H9 (cell line): ENCODE measurements around the gene SLC34A3. TPM values are rescaled to one million over a fixed set of nuclear protein-coding genes. Genes with fewer than 3 reads are reported as not detected.
A peak's percentile ranks its signal among the peaks of the same experiment; 100 is the strongest.

Source experiments
- DNase-seq: peaks from one replicate; pipeline ENCODE4 v3.0.0-alpha.2; 2017
- H2AFZ ChIP-seq: one replicate; pipeline ENCODE4 v1.6.1; 2013; ENCODE audit warnings: mild to moderate bottlenecking, low read length, control low read depth, moderate library complexity
- H2AK5ac ChIP-seq: 2 replicates; pipeline ENCODE4 v1.6.1; 2013; ENCODE audit warnings: low read length, control low read depth, mixed read lengths; ENCODE audit not compliant: insufficient read length
- H2BK120ac ChIP-seq: one replicate; pipeline ENCODE4 v1.6.1; 2013; ENCODE audit warnings: low read depth, mild to moderate bottlenecking, low read length, control low read depth, inconsistent platforms; ENCODE audit not compliant: poor library complexity, severe bottlenecking
- H2BK12ac ChIP-seq: 2 replicates; pipeline ENCODE4 v1.6.1; 2013; ENCODE audit warnings: low read length, control low read depth, mixed read lengths, low read depth; ENCODE audit not compliant: insufficient read length
- H2BK15ac ChIP-seq: 2 replicates; pipeline ENCODE4 v1.6.1; 2013; ENCODE audit warnings: low read depth, low read length, control low read depth
- H2BK20ac ChIP-seq: one replicate; pipeline ENCODE4 v1.6.1; 2013; ENCODE audit warnings: low read depth, mild to moderate bottlenecking, low read length, control low read depth, inconsistent platforms; ENCODE audit not compliant: poor library complexity, severe bottlenecking
- H2BK5ac ChIP-seq: 2 replicates; pipeline ENCODE4 v1.6.1; 2013; ENCODE audit warnings: low read length, control low read depth, mixed read lengths; ENCODE audit not compliant: insufficient read length
- H3K14ac ChIP-seq: 2 replicates; pipeline ENCODE4 v1.6.1; 2013; ENCODE audit warnings: low read length, control low read depth; ENCODE audit not compliant: insufficient read depth
- H3K18ac ChIP-seq: 2 replicates; pipeline ENCODE4 v1.6.1; 2013; ENCODE audit warnings: low read depth, mild to moderate bottlenecking, mixed read lengths, low read length, control low read depth; ENCODE audit not compliant: insufficient read length
- H3K23ac ChIP-seq: 2 replicates; pipeline ENCODE4 v1.6.1; 2013; ENCODE audit warnings: low read length, control low read depth, mixed read lengths, low read depth; ENCODE audit not compliant: insufficient read length
- H3K23me2 ChIP-seq: 2 replicates; pipeline ENCODE4 v1.6.1; 2013; ENCODE audit warnings: low read depth, mild to moderate bottlenecking, mixed read lengths, low read length, control low read depth; ENCODE audit not compliant: insufficient read length, poor library complexity, severe bottlenecking
- H3K27ac ChIP-seq: 2 replicates; pipeline ENCODE4 v1.5.1; 2013; ENCODE audit warnings: low read length, control low read depth, mixed read lengths, low read depth; ENCODE audit not compliant: insufficient read length
- H3K27me3 ChIP-seq: 2 replicates; pipeline ENCODE4 v1.6.1; 2013; ENCODE audit warnings: low read length, control low read depth, inconsistent platforms; ENCODE audit not compliant: insufficient read depth
- H3K4ac ChIP-seq: 2 replicates; pipeline ENCODE4 v1.6.1; 2013; ENCODE audit warnings: low read depth, mild to moderate bottlenecking, control low read depth, inconsistent platforms, low read length, moderate library complexity
- H3K4me1 ChIP-seq: 2 replicates; pipeline ENCODE4 v1.6.1; 2013; ENCODE audit warnings: low read length, control low read depth, inconsistent platforms; ENCODE audit not compliant: insufficient read depth
- H3K4me2 ChIP-seq: 2 replicates; pipeline ENCODE4 v1.6.1; 2013; ENCODE audit warnings: low read length, control low read depth, mixed read lengths; ENCODE audit not compliant: insufficient read length, insufficient read depth
- H3K56ac ChIP-seq: 2 replicates; pipeline ENCODE4 v1.6.1; 2013; ENCODE audit warnings: low read depth, mild to moderate bottlenecking, mixed read lengths, low read length, control low read depth; ENCODE audit not compliant: insufficient read length
- H3K79me1 ChIP-seq: 2 replicates; pipeline ENCODE4 v1.6.1; 2013; ENCODE audit warnings: low read depth, mild to moderate bottlenecking, moderate library complexity, low read length, control low read depth, inconsistent platforms; ENCODE audit not compliant: insufficient read depth, poor library complexity, severe bottlenecking
- H3K79me2 ChIP-seq: 2 replicates; pipeline ENCODE4 v1.6.1; 2013; ENCODE audit warnings: low read length, control low read depth, inconsistent platforms; ENCODE audit not compliant: insufficient read depth
- H3K9ac ChIP-seq: 2 replicates; pipeline ENCODE4 v1.6.1; 2013; ENCODE audit warnings: low read length, control low read depth, mixed read lengths; ENCODE audit not compliant: insufficient read length; ENCODE audit errors: extremely low read depth
- H3K9me3 ChIP-seq: one replicate; pipeline ENCODE4 v1.6.1; 2013; ENCODE audit warnings: low read depth, low read length, inconsistent platforms; ENCODE audit not compliant: control insufficient read depth
- H3T11ph ChIP-seq: one replicate; pipeline ENCODE4 v1.6.1; 2013; ENCODE audit warnings: mild to moderate bottlenecking, low read length, control low read depth, inconsistent platforms
- H4K20me1 ChIP-seq: one replicate; pipeline ENCODE4 v1.6.1; 2013; ENCODE audit not compliant: control insufficient read depth, insufficient read length, insufficient read depth
- H4K5ac ChIP-seq: 2 replicates; pipeline ENCODE4 v1.6.1; 2013; ENCODE audit warnings: low read depth, mild to moderate bottlenecking, mixed read lengths, low read length, control low read depth; ENCODE audit not compliant: insufficient read length
- H4K8ac ChIP-seq: replicated peaks from 2 replicates; pipeline ENCODE4 v1.6.1; 2013; ENCODE audit warnings: low read length, control low read depth, mixed read lengths, low read depth; ENCODE audit not compliant: insufficient read length
- H4K91ac ChIP-seq: 2 replicates; pipeline ENCODE4 v1.6.1; 2013; ENCODE audit warnings: low read depth, mild to moderate bottlenecking, moderate library complexity, mixed read lengths, low read length, control low read depth; ENCODE audit not compliant: insufficient read length
- H3K27ac Mint-ChIP-seq, 3 experiments: 2 replicates in 2 of 3; 3 replicates in 1 of 3; pipeline ENCODE4 v1.8.0; 2020 to 2021; ENCODE audit warnings: mixed read lengths in 3 of 3, mild to moderate bottlenecking in 1 of 3, moderate library complexity in 1 of 3
- H3K27me3 Mint-ChIP-seq: 2 replicates; pipeline ENCODE4 v1.8.0; 2021; ENCODE audit warnings: low read depth, mild to moderate bottlenecking, moderate library complexity, mixed read lengths
- H3K36me3 Mint-ChIP-seq, 3 experiments: 2 replicates in 2 of 3; 3 replicates in 1 of 3; pipeline ENCODE4 v1.8.0; 2020 to 2021; ENCODE audit warnings: low read depth in 3 of 3, mixed read lengths in 3 of 3; ENCODE audit not compliant: insufficient read depth in 1 of 3
- H3K4me1 Mint-ChIP-seq, 2 experiments: 2 replicates each; pipeline ENCODE4 v1.8.0; 2020; ENCODE audit warnings: mixed read lengths in 2 of 2
- H3K4me3 Mint-ChIP-seq, 2 experiments: 2 replicates in 1 of 2; 3 replicates in 1 of 2; pipeline ENCODE4 v1.8.0; 2020 to 2021; ENCODE audit warnings: mild to moderate bottlenecking in 2 of 2, mixed read lengths in 2 of 2, moderate library complexity in 1 of 2
- H3K9me3 Mint-ChIP-seq, 2 experiments: 2 replicates in 1 of 2; 3 replicates in 1 of 2; pipeline ENCODE4 v1.8.0; 2020; ENCODE audit warnings: mild to moderate bottlenecking in 2 of 2, mixed read lengths in 2 of 2, moderate library complexity in 1 of 2
- WGBS: extraction: QIAGEN DNeasy Blood & Tissue Kit; methylation state at CpG from one replicate; pipeline ENCODE4 v1.1.7; 2013; ENCODE audit warnings: missing lambda C conversion rate, low lambda C conversion rate, mixed read lengths; ENCODE audit not compliant: insufficient read length; ENCODE audit errors: extremely low coverage; 5-methylcytosine and 5-hydroxymethylcytosine counted together
- total RNA-seq: library from RNA; stranded (reverse); gene quantifications from 2 replicates; pipeline ENCODE4 v1.2.1, GENCODE V29; 2021
- TF ChIP-seq, protein P1 (sequence below): fragments of 200-600 bp; sonication (generic); conservative IDR thresholded peaks from 3 replicates; pipeline ENCODE4 v1.8.0; 2021; ENCODE audit warnings: antibody characterized with exemption, mild to moderate bottlenecking

Gene SLC34A3
- total RNA-seq, 1 experiment from 2014 or later, result not detected

GRCh38 chr9:137280474-137281344 lies 50.0 kb downstream of the SLC34A3 start:
- H3K9ac ChIP-seq, result no peak overlapping the region
- H4K8ac ChIP-seq, result no peak overlapping the region
- H3K4me2 ChIP-seq, result peak overlapping the region; percentile 38
- H3K27me3 ChIP-seq, result no peaks in the 10 kb centered on the region
- H2AFZ ChIP-seq, result no peak overlapping the region
- no peak overlapping the region for H2BK20ac ChIP-seq
- no peaks in the 10 kb centered on the region for H3K9me3 ChIP-seq
- no peak overlapping the region for H2BK12ac ChIP-seq
- no CpG with 5 or more reads among the region's 85 CpGs for WGBS
- no peak overlapping the region for H3K23ac ChIP-seq
- no peaks in the 10 kb centered on the region for H4K20me1 ChIP-seq
- no peak overlapping the region for H3K4ac ChIP-seq
- H3K4me1 Mint-ChIP-seq, result peaks cover 10 to 14% of the 10 kb centered on the region in 2 experiments
- TF ChIP-seq, protein P1, sequence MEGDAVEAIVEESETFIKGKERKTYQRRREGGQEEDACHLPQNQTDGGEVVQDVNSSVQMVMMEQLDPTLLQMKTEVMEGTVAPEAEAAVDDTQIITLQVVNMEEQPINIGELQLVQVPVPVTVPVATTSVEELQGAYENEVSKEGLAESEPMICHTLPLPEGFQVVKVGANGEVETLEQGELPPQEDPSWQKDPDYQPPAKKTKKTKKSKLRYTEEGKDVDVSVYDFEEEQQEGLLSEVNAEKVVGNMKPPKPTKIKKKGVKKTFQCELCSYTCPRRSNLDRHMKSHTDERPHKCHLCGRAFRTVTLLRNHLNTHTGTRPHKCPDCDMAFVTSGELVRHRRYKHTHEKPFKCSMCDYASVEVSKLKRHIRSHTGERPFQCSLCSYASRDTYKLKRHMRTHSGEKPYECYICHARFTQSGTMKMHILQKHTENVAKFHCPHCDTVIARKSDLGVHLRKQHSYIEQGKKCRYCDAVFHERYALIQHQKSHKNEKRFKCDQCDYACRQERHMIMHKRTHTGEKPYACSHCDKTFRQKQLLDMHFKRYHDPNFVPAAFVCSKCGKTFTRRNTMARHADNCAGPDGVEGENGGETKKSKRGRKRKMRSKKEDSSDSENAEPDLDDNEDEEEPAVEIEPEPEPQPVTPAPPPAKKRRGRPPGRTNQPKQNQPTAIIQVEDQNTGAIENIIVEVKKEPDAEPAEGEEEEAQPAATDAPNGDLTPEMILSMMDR, result peak; percentile 66
- no peak overlapping the region; the same call in 1 of the 2 replicates for H2BK15ac ChIP-seq
- H2BK5ac ChIP-seq, result no peak overlapping the region
- H3K9me3 Mint-ChIP-seq, result no peaks in the 10 kb centered on the region; a peak in 2 of 5 replicates
- no peak overlapping the region for H4K91ac ChIP-seq
- H3T11ph ChIP-seq, result no peak overlapping the region
- no peaks in the 10 kb centered on the region for H3K79me1 ChIP-seq
- peak; percentile 65 for DNase-seq
- no peak overlapping the region for H3K56ac ChIP-seq
- H3K23me2 ChIP-seq, result peaks cover 12% of the 10 kb centered on the region
- no peaks in the 10 kb centered on the region for H3K79me2 ChIP-seq
- H2AK5ac ChIP-seq, result no peak overlapping the region
- no peak overlapping the region; the same call in 1 of the 2 replicates for H3K14ac ChIP-seq
- no peak overlapping the region for H4K5ac ChIP-seq
- H3K36me3 Mint-ChIP-seq, result peaks cover 0 to 1% (median 0%) of the 10 kb centered on the region in 3 experiments; a peak in 1 of 7 replicates
- peaks cover 16% of the 10 kb centered on the region for H3K27me3 Mint-ChIP-seq
- peak overlapping the region; percentile 24 to 46; a peak in 3 of 5 replicates for H3K4me3 Mint-ChIP-seq
- no peak overlapping the region for H3K27ac Mint-ChIP-seq
- no peak overlapping the region for H3K27ac ChIP-seq
- no peak overlapping the region for H2BK120ac ChIP-seq
- no peak overlapping the region for H3K18ac ChIP-seq
- no peaks in the 10 kb centered on the region for H3K4me1 ChIP-seq
